ENCODE results near the gene P3H1. TPM values are rescaled to one million over a fixed set of nuclear protein-coding genes. Genes with fewer than 3 reads are reported as not detected.
A peak's percentile ranks its signal among the peaks of the same experiment; 100 is the strongest.

The P3H1 gene
- total and polyA plus RNA-seq, 2 of the 13 experiments (the other 11 are each of a cell fraction or from before 2014, with no cell fraction given), result 64.6 to 120 TPM

DNA sequence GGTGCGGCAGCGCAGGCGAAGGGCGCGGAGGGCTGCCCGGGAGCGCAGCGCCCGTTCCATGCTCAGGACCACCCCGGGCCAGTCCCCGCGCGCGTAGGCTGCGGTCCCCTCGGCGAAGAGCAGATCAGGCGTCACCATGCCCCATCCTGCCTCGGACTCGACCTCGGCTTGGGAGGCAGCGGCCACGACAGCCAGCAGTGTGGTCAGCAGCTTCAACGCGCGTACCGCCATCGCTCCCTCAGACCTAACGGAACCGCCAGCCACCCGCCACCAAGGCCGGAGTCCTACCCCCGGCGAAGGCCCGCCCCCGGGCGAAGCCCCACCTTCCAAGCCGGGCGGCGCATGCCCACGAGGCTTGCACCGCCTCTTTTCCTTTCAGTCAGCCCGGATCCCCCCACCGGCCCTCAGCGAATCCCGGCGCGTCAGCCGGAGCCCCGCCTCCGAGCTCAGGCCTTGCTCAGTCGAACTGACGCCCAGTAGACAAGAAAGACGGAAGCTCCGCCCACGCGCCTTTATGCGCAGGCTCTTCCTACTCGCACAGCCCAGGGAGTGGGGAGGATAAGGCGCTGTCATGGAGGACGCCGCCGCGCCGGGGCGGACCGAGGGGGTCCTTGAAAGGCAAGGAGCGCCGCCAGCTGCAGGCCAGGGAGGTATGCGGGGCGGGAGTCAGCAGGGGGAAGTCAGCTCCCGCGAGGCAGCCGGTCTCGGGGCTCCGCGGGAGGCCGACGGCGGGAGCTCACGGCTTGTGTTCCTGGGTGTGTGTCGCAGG is at the start of gene P3H1, which contains the start of gene C1orf50 (continued):
- TF ChIP-seq, protein P1, sequence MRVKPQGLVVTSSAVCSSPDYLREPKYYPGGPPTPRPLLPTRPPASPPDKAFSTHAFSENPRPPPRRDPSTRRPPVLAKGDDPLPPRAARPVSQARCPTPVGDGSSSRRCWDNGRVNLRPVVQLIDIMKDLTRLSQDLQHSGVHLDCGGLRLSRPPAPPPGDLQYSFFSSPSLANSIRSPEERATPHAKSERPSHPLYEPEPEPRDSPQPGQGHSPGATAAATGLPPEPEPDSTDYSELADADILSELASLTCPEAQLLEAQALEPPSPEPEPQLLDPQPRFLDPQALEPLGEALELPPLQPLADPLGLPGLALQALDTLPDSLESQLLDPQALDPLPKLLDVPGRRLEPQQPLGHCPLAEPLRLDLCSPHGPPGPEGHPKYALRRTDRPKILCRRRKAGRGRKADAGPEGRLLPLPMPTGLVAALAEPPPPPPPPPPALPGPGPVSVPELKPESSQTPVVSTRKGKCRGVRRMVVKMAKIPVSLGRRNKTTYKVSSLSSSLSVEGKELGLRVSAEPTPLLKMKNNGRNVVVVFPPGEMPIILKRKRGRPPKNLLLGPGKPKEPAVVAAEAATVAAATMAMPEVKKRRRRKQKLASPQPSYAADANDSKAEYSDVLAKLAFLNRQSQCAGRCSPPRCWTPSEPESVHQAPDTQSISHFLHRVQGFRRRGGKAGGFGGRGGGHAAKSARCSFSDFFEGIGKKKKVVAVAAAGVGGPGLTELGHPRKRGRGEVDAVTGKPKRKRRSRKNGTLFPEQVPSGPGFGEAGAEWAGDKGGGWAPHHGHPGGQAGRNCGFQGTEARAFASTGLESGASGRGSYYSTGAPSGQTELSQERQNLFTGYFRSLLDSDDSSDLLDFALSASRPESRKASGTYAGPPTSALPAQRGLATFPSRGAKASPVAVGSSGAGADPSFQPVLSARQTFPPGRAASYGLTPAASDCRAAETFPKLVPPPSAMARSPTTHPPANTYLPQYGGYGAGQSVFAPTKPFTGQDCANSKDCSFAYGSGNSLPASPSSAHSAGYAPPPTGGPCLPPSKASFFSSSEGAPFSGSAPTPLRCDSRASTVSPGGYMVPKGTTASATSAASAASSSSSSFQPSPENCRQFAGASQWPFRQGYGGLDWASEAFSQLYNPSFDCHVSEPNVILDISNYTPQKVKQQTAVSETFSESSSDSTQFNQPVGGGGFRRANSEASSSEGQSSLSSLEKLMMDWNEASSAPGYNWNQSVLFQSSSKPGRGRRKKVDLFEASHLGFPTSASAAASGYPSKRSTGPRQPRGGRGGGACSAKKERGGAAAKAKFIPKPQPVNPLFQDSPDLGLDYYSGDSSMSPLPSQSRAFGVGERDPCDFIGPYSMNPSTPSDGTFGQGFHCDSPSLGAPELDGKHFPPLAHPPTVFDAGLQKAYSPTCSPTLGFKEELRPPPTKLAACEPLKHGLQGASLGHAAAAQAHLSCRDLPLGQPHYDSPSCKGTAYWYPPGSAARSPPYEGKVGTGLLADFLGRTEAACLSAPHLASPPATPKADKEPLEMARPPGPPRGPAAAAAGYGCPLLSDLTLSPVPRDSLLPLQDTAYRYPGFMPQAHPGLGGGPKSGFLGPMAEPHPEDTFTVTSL (CRISPR knock-in tag; IDR thresholded peaks at IDR 0.05; ENCODE audit: borderline replicate concordance), result no peak
- TF ChIP-seq IRX3 (CRISPR knock-in tag; IDR thresholded peaks at IDR 0.05; ENCODE audit: borderline replicate concordance, low read depth) (peak; percentile 84; the same call in 1 of the 2 replicates), SRSF9 (IDR thresholded peaks at IDR 0.05; ENCODE audit: borderline replicate concordance, insufficient read depth, low read depth, low read length, poor library complexity, severe bottlenecking) (no peak), KAT8 (CRISPR knock-in tag; IDR thresholded peaks at IDR 0.05) (peak; percentile 79), SCMH1 (CRISPR knock-in tag; IDR thresholded peaks at IDR 0.05; ENCODE audit: borderline replicate concordance) (no peak), ZNF224 (CRISPR knock-in tag; IDR thresholded peaks at IDR 0.05) (no peak), ZBTB21 (CRISPR knock-in tag; IDR thresholded peaks at IDR 0.05) (no peak), ZNF431 (CRISPR knock-in tag; IDR thresholded peaks at IDR 0.05; ENCODE audit: borderline replicate concordance, low read depth) (no peak), ZNF253 (CRISPR knock-in tag; IDR thresholded peaks at IDR 0.05; ENCODE audit: borderline replicate concordance) (no peak), CBX2 (IDR thresholded peaks at IDR 0.05; ENCODE audit: low read depth, low read length) (no peak), CBX2 (CRISPR knock-in tag; IDR thresholded peaks at IDR 0.05; ENCODE audit: low read depth) (no peak), ZNF691 (CRISPR knock-in tag; IDR thresholded peaks at IDR 0.05; ENCODE audit: borderline replicate concordance, low read depth) (0 out of 2 replicates have a peak, but pooled peaks have one; percentile 73), ZNF17 (CRISPR knock-in tag; IDR thresholded peaks at IDR 0.05) (no peak), IRF9 (CRISPR knock-in tag; IDR thresholded peaks at IDR 0.05; ENCODE audit: borderline replicate concordance) (no peak)
- TF ChIP-seq, protein P2, sequence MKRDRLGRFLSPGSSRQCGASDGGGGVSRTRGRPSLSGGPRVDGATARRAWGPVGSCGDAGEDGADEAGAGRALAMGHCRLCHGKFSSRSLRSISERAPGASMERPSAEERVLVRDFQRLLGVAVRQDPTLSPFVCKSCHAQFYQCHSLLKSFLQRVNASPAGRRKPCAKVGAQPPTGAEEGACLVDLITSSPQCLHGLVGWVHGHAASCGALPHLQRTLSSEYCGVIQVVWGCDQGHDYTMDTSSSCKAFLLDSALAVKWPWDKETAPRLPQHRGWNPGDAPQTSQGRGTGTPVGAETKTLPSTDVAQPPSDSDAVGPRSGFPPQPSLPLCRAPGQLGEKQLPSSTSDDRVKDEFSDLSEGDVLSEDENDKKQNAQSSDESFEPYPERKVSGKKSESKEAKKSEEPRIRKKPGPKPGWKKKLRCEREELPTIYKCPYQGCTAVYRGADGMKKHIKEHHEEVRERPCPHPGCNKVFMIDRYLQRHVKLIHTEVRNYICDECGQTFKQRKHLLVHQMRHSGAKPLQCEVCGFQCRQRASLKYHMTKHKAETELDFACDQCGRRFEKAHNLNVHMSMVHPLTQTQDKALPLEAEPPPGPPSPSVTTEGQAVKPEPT (CRISPR knock-in tag; IDR thresholded peaks at IDR 0.05; ENCODE audit: low read depth), result peak; percentile 62; the same call in 1 of the 2 replicates
- TF ChIP-seq, protein P3, sequence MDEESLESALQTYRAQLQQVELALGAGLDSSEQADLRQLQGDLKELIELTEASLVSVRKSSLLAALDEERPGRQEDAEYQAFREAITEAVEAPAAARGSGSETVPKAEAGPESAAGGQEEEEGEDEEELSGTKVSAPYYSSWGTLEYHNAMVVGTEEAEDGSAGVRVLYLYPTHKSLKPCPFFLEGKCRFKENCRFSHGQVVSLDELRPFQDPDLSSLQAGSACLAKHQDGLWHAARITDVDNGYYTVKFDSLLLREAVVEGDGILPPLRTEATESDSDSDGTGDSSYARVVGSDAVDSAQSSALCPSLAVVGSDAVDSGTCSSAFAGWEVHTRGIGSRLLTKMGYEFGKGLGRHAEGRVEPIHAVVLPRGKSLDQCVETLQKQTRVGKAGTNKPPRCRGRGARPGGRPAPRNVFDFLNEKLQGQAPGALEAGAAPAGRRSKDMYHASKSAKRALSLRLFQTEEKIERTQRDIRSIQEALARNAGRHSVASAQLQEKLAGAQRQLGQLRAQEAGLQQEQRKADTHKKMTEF (CRISPR knock-in tag; IDR thresholded peaks at IDR 0.05), result peak; percentile 75; the same call in 1 of the 2 replicates

Measured in HepG2 (cell line).